Measurements from ENCODE around the gene SGSM1.

The SGSM1 gene

GRCh38 chr22:24954114-24954463, 148.1 kb downstream of the SGSM1 start:
- DNase-seq: no peak

- DNase-seq: no peak
Observed at GRCh38 chr22:24954856-24955255, 148.8 kb downstream of the SGSM1 start.

- DNase-seq: no peak
Observed at GRCh38 chr22:24957043-24957442, 151.0 kb downstream of the SGSM1 start.

GRCh38 chr22:24961217-24961844, 155.3 kb downstream of the SGSM1 start:
- no peak for DNase-seq

GRCh38 chr22:24962094-24962493, 156.1 kb downstream of the SGSM1 start:
- DNase-seq: no peak

- DNase-seq: no peak
Observed at GRCh38 chr22:24962835-24963234, 156.8 kb downstream of the SGSM1 start.

- no peak for DNase-seq
Observed at GRCh38 chr22:24964441-24964840, 158.4 kb downstream of the SGSM1 start.

- DNase-seq: no peak
Observed at GRCh38 chr22:24965822-24966626, 160.0 kb downstream of the SGSM1 start.

GRCh38 chr22:24968066-24968561, 162.1 kb downstream of the SGSM1 start:
- DNase-seq: no peak

GRCh38 chr22:24969560-24970301, 163.7 kb downstream of the SGSM1 start:
- no peak for DNase-seq

- DNase-seq: no peak
Observed at GRCh38 chr22:24972369-24972768, 166.4 kb downstream of the SGSM1 start.

GRCh38 chr22:24973872-24974271, 167.9 kb downstream of the SGSM1 start:
- no peak for DNase-seq

- no peak for DNase-seq
Observed at GRCh38 chr22:24975125-24975640, 169.2 kb downstream of the SGSM1 start.

- DNase-seq: no peak
Observed at GRCh38 chr22:24975813-24976341, 169.9 kb downstream of the SGSM1 start.

GRCh38 chr22:24976442-24977218, 170.6 kb downstream of the SGSM1 start:
- DNase-seq: no peak
